ENCODE measurements around the gene TTC1. TPM values are rescaled to one million over a fixed set of nuclear protein-coding genes. Genes with fewer than 3 reads are reported as not detected.

Gene TTC1
- total and polyA plus RNA-seq, 9 of the 15 experiments (the other 6 are each of a cell fraction or from before 2014, with no cell fraction given), result 51.9 to 173 (median 87.7) TPM

- Histone ChIP-seq H3K9me3 (replicated peaks; ENCODE audit: control insufficient read depth, insufficient read depth, low read depth, low read length) (no peaks in the 10 kb centered on the region), H3K27ac (ENCODE audit: extremely low read depth, low read depth, low read length) (no peak overlapping the region), H3K4me1 (replicated peaks in 1 of 2; ENCODE audit: control insufficient read depth in 2 of 2, insufficient read depth in 2 of 2, low read length in 2 of 2) (peaks cover 0 to 13% of the 10 kb centered on the region in 2 experiments; a peak in 2 of 5 replicates), H3K9me1 (ENCODE audit: control insufficient read depth, insufficient read depth, low read length) (no peaks in the 10 kb centered on the region), H2AFZ (ENCODE audit: low read depth, low read length) (no peak overlapping the region), H3K4me3 (no peak overlapping the region), H3K4me2 (ENCODE audit: insufficient read depth, low read length) (no peak overlapping the region), H3K9ac (ENCODE audit: insufficient read depth in 1 of 2, low read depth in 2 of 2, low read length in 2 of 2) (no peak overlapping the region), H3K27me3 (ENCODE audit: control insufficient read depth in 2 of 2, insufficient read depth in 2 of 2, low read length in 2 of 2) (no peaks in the 10 kb centered on the region), H3K36me3 (ENCODE audit: control insufficient read depth, insufficient read depth, low read length) (peaks cover 11% of the 10 kb centered on the region), H4K20me1 (replicated peaks; ENCODE audit: control insufficient read depth, insufficient read depth, low read length) (no peaks in the 10 kb centered on the region), H3K79me2 (ENCODE audit: control insufficient read depth, insufficient read depth, low read length) (no peaks in the 10 kb centered on the region)
- in situ Hi-C loops (cut with MboI), result no loop called here
- no peak for ATAC-seq
- FAIRE-seq, result no peak
- BruUV-seq (replicated peaks), result no TSS peak
- ChIA-PET CTCF (ENCODE audit: low intra/inter-chr PET ratio) (interaction anchor here (2.3 kb wide), 1 partner anchor 265 kb away, joined by 10 read pairs; no protein-coding TSS in a partner anchor), POLR2A (interaction anchor here (0.6 to 2.3 kb wide), 2 partner anchors 9 to 14 kb away, joined by 4 to 11 read pairs; no protein-coding TSS in a partner anchor)
- WGBS (ENCODE audit: insufficient coverage, low coverage, missing lambda C conversion rate), result 100% methylated on average over 2 of the region's 2 CpGs
- intact Hi-C loops (cut with micrococcal nuclease), result loop anchor here (1.0 to 5.0 kb wide), 3 partner anchors 117 to 266 kb away; no protein-coding TSS in a partner anchor
- no peak for DNase-seq (ENCODE audit: extremely low read depth in 1 of 4, low spot score in 3 of 4)
- TF ChIP-seq, protein P1, sequence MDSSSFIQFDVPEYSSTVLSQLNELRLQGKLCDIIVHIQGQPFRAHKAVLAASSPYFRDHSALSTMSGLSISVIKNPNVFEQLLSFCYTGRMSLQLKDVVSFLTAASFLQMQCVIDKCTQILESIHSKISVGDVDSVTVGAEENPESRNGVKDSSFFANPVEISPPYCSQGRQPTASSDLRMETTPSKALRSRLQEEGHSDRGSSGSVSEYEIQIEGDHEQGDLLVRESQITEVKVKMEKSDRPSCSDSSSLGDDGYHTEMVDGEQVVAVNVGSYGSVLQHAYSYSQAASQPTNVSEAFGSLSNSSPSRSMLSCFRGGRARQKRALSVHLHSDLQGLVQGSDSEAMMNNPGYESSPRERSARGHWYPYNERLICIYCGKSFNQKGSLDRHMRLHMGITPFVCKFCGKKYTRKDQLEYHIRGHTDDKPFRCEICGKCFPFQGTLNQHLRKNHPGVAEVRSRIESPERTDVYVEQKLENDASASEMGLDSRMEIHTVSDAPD (CRISPR knock-in tag; IDR thresholded peaks at IDR 0.05), result no peak
These were observed 70.8 kb downstream of the TTC1 start for GRCh38 chr5:160079753-160080152.

- POLR2A ChIA-PET, result interaction anchor here (0.6 to 2.3 kb wide), 6 partner anchors 9 to 337 kb away, joined by 3 to 11 read pairs (median 3); no protein-coding TSS in a partner anchor
- Histone ChIP-seq H3K4me1 (replicated peaks in 1 of 2; ENCODE audit: control insufficient read depth in 2 of 2, insufficient read depth in 2 of 2, low read length in 2 of 2) (peaks cover 0 to 13% of the 10 kb centered on the region in 2 experiments; a peak in 2 of 5 replicates), H3K4me2 (ENCODE audit: insufficient read depth, low read length) (no peak overlapping the region), H3K9ac (ENCODE audit: insufficient read depth in 1 of 2, low read depth in 2 of 2, low read length in 2 of 2) (peak overlapping the region in 1 of 2 experiments; percentile 17; a peak in 1 of 4 replicates), H4K20me1 (replicated peaks; ENCODE audit: control insufficient read depth, insufficient read depth, low read length) (no peaks in the 10 kb centered on the region), H3K79me2 (ENCODE audit: control insufficient read depth, insufficient read depth, low read length) (no peaks in the 10 kb centered on the region), H3K9me3 (replicated peaks; ENCODE audit: control insufficient read depth, insufficient read depth, low read depth, low read length) (no peaks in the 10 kb centered on the region), H3K27ac (ENCODE audit: extremely low read depth, low read depth, low read length) (peak overlapping the region; percentile 25; the same call in 1 of the 3 replicates), H2AFZ (ENCODE audit: low read depth, low read length) (peak overlapping the region; percentile 63), H3K27me3 (ENCODE audit: control insufficient read depth in 2 of 2, insufficient read depth in 2 of 2, low read length in 2 of 2) (no peaks in the 10 kb centered on the region), H3K9me1 (ENCODE audit: control insufficient read depth, insufficient read depth, low read length) (no peaks in the 10 kb centered on the region), H3K4me3 (no peak overlapping the region), H3K36me3 (ENCODE audit: control insufficient read depth, insufficient read depth, low read length) (peaks cover 11% of the 10 kb centered on the region)
- FAIRE-seq (no peak), ATAC-seq (no peak), DNase-seq (ENCODE audit: extremely low read depth in 1 of 4, low spot score in 3 of 4) (no peak)
- intact Hi-C loops (cut with micrococcal nuclease) (loop anchor here (1.0 to 5.0 kb wide), 3 partner anchors 38 to 181 kb away; partner anchors contain the start of gene PWWP2A), in situ Hi-C loops (cut with MboI) (no loop called here)
- WGBS (ENCODE audit: insufficient coverage, low coverage, missing lambda C conversion rate), result 38% methylated on average over 3 of the region's 3 CpGs
- CTCF ChIA-PET (ENCODE audit: low intra/inter-chr PET ratio), result interaction anchor here (2.3 kb wide), 1 partner anchor 263 kb away, joined by 10 read pairs; no protein-coding TSS in a partner anchor
- no TSS peak for BruUV-seq (replicated peaks)
- no peak for TF ChIP-seq FOXJ2 (tag; IDR thresholded peaks at IDR 0.05)
- TF ChIP-seq ZBTB8A (IDR thresholded peaks at IDR 0.05; ENCODE audit: partially characterized antibody), result peak; percentile 20
These were observed 72.6 kb downstream of the TTC1 start for GRCh38 chr5:160081495-160081894.

Measured in K562 (cell line).